Measurements from ENCODE around the gene SCAF1. TPM values are rescaled to one million over a fixed set of nuclear protein-coding genes. Genes with fewer than 3 reads are reported as not detected.
A peak's percentile ranks its signal among the peaks of the same experiment; 100 is the strongest.

The SCAF1 gene
- total and polyA plus RNA-seq, 9 of the 15 experiments (the other 6 are each of a cell fraction or from before 2014, with no cell fraction given) = 0.20 to 79.0 (median 4.9) TPM

DNA sequence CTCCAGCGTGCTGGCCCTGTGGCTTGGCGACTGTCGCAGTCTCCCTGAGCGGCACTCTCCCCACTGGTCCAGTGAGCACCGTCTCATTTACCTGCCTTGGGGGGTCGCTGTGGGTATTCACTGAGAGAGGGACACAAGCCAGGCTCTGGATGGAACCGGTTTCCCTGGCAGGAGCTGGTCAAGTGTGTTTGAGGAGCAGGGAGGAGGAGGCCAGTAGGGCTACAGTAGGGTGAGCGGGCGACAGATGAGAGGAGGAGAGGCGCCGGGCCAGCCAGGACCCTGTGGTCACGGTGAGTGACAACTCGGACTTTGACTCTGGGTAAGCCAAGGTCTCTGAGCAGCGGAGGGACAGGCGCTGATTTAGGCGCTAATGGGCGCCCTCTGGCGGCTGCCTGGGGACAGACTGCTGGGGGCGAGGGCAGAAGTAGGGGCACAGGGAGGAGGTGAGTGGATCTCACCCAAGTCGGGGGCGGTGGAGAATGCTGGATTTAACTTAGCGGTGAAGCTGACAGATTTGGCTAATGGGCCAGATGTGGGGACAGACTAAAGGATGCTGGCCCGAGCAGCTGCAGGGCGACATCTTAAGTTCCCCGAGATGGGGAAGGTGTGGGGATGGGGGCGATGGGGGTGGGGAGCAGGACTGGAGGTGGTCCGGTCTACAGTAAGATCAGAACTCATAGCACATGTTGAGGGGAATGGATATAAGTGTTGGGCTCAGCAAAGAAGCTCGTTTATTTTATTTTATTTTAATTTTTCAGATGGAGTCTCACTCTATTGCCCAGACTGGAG, 30.3 kb downstream of the SCAF1 start (continued):
- no peak for TF ChIP-seq JUND (IDR thresholded peaks at IDR 0.05; ENCODE audit: borderline replicate concordance, low read depth, low read length)
- TF ChIP-seq JUND (tag; IDR thresholded peaks at IDR 0.05; ENCODE audit: borderline replicate concordance, low read depth, low read length) = 0 out of 3 replicates have a peak, but pooled peaks have one; percentile 50
- TF ChIP-seq NFIX (CRISPR knock-in tag; IDR thresholded peaks at IDR 0.05; ENCODE audit: low read depth) = no peak
- TF ChIP-seq, protein P1, sequence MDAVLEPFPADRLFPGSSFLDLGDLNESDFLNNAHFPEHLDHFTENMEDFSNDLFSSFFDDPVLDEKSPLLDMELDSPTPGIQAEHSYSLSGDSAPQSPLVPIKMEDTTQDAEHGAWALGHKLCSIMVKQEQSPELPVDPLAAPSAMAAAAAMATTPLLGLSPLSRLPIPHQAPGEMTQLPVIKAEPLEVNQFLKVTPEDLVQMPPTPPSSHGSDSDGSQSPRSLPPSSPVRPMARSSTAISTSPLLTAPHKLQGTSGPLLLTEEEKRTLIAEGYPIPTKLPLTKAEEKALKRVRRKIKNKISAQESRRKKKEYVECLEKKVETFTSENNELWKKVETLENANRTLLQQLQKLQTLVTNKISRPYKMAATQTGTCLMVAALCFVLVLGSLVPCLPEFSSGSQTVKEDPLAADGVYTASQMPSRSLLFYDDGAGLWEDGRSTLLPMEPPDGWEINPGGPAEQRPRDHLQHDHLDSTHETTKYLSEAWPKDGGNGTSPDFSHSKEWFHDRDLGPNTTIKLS (IDR thresholded peaks at IDR 0.05; ENCODE audit: borderline replicate concordance, low read depth) = no peak
- peak; percentile 56 for TF ChIP-seq SMARCE1 (IDR thresholded peaks at IDR 0.05)
- TF ChIP-seq, protein P2, sequence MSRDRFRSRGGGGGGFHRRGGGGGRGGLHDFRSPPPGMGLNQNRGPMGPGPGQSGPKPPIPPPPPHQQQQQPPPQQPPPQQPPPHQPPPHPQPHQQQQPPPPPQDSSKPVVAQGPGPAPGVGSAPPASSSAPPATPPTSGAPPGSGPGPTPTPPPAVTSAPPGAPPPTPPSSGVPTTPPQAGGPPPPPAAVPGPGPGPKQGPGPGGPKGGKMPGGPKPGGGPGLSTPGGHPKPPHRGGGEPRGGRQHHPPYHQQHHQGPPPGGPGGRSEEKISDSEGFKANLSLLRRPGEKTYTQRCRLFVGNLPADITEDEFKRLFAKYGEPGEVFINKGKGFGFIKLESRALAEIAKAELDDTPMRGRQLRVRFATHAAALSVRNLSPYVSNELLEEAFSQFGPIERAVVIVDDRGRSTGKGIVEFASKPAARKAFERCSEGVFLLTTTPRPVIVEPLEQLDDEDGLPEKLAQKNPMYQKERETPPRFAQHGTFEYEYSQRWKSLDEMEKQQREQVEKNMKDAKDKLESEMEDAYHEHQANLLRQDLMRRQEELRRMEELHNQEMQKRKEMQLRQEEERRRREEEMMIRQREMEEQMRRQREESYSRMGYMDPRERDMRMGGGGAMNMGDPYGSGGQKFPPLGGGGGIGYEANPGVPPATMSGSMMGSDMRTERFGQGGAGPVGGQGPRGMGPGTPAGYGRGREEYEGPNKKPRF (IDR thresholded peaks at IDR 0.05; ENCODE audit: low read depth, low read length) = no peak
- TF ChIP-seq ZNF436 (CRISPR knock-in tag; IDR thresholded peaks at IDR 0.05) = no peak
- no peak for TF ChIP-seq IFI16 (CRISPR knock-in tag; IDR thresholded peaks at IDR 0.05)
- TF ChIP-seq, protein P3, sequence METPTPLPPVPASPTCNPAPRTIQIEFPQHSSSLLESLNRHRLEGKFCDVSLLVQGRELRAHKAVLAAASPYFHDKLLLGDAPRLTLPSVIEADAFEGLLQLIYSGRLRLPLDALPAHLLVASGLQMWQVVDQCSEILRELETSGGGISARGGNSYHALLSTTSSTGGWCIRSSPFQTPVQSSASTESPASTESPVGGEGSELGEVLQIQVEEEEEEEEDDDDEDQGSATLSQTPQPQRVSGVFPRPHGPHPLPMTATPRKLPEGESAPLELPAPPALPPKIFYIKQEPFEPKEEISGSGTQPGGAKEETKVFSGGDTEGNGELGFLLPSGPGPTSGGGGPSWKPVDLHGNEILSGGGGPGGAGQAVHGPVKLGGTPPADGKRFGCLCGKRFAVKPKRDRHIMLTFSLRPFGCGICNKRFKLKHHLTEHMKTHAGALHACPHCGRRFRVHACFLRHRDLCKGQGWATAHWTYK (CRISPR knock-in tag; IDR thresholded peaks at IDR 0.05) = 0 out of 2 replicates have a peak, but pooled peaks have one; percentile 23
- TF ChIP-seq FIP1L1 (IDR thresholded peaks at IDR 0.05; ENCODE audit: low read depth, low read length, poor library complexity, severe bottlenecking) = no peak
- TF ChIP-seq, protein P4, sequence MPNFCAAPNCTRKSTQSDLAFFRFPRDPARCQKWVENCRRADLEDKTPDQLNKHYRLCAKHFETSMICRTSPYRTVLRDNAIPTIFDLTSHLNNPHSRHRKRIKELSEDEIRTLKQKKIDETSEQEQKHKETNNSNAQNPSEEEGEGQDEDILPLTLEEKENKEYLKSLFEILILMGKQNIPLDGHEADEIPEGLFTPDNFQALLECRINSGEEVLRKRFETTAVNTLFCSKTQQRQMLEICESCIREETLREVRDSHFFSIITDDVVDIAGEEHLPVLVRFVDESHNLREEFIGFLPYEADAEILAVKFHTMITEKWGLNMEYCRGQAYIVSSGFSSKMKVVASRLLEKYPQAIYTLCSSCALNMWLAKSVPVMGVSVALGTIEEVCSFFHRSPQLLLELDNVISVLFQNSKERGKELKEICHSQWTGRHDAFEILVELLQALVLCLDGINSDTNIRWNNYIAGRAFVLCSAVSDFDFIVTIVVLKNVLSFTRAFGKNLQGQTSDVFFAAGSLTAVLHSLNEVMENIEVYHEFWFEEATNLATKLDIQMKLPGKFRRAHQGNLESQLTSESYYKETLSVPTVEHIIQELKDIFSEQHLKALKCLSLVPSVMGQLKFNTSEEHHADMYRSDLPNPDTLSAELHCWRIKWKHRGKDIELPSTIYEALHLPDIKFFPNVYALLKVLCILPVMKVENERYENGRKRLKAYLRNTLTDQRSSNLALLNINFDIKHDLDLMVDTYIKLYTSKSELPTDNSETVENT (CRISPR knock-in tag; IDR thresholded peaks at IDR 0.05) = no peak
- TF ChIP-seq CBX2 (IDR thresholded peaks at IDR 0.05; ENCODE audit: insufficient read depth, low read length, poor library complexity, severe bottlenecking) = no peak
- no peak for TF ChIP-seq TBL1XR1 (IDR thresholded peaks at IDR 0.05; ENCODE audit: low read length in 2 of 2)
- TF ChIP-seq NFATC3 (IDR thresholded peaks at IDR 0.05) = 0 out of 2 replicates have a peak, but pooled peaks have one; percentile 17
- TF ChIP-seq ZFP1 (CRISPR knock-in tag; IDR thresholded peaks at IDR 0.05) = no peak
- peak; percentile 42; the same call in 1 of the 2 replicates for TF ChIP-seq GATAD2A (IDR thresholded peaks at IDR 0.05)
- TF ChIP-seq SREBF2 (CRISPR knock-in tag; IDR thresholded peaks at IDR 0.05) = no peak
- no peak for TF ChIP-seq ATF1 (CRISPR knock-in tag; IDR thresholded peaks at IDR 0.05)
- peak; percentile 16; the same call in 1 of the 2 replicates for TF ChIP-seq ATF1 (tag; IDR thresholded peaks at IDR 0.05)
- TF ChIP-seq NEUROD1 (IDR thresholded peaks at IDR 0.05; ENCODE audit: borderline replicate concordance, low read depth, low read length, partially characterized antibody) = peak; percentile 43
- TF ChIP-seq ZZZ3 (IDR thresholded peaks at IDR 0.05) = no peak
- no peak for TF ChIP-seq HOXB6 (CRISPR knock-in tag; IDR thresholded peaks at IDR 0.05; ENCODE audit: borderline replicate concordance)

All from K562 (cell line).